HEK293 (cell line): ENCODE data around the gene BRI3.

Experiments
- CTCF ChIA-PET: fragments of 350-600 bp; formaldehyde crosslinking; extraction: SDS; loops from one replicate; lab custom pipeline; 2021; ENCODE audit warnings: antibody characterized with exemption; lab: Yijun Ruan, JAX
- POLR2A ChIA-PET: fragments of 300-600 bp; formaldehyde crosslinking; extraction: SDS; loops from one replicate; lab custom pipeline; 2020; ENCODE audit warnings: antibody characterized with exemption, inconsistent platforms; lab: Yijun Ruan, JAX
- H3K27ac ChIP-seq: fragments of 200-500 bp; sonication (Bioruptor generic); 2 replicates; pipeline ENCODE4 v1.5.1; 2014; ENCODE audit warnings: low read depth, low read length, control low read depth, inconsistent platforms; ENCODE audit errors: extremely low read depth
- H3K36me3 ChIP-seq, 2 experiments: fragments of 200-500 bp in 1 of 2; sonication (Bioruptor generic) in 1 of 2; 1 replicate in 1 of 2; 2 replicates in 1 of 2; pipeline ENCODE4 v1.5.1; 2014 to 2017; ENCODE audit warnings: inconsistent platforms in 2 of 2, low read length in 2 of 2; ENCODE audit not compliant: control insufficient read depth in 2 of 2, insufficient read depth in 1 of 2
- H3K4me1 ChIP-seq: fragments of 200-500 bp; sonication (Bioruptor generic); 2 replicates; pipeline ENCODE4 v1.5.1; 2014; ENCODE audit warnings: mild to moderate bottlenecking, low read length, inconsistent platforms; ENCODE audit not compliant: control insufficient read depth, insufficient read depth
- H3K4me3 ChIP-seq: 2 replicates; pipeline ENCODE4 v1.5.1; 2011; ENCODE audit warnings: low read depth, mild to moderate bottlenecking, control low read depth, low read length, moderate library complexity
- H3K9me3 ChIP-seq: fragments of 200-500 bp; sonication (Bioruptor generic); 2 replicates; pipeline ENCODE4 v1.5.1; 2014; ENCODE audit warnings: low read depth, low read length, inconsistent platforms; ENCODE audit not compliant: control insufficient read depth, insufficient read depth
- EGR2 ChIP-seq: fragments of 450-650 bp; formaldehyde crosslinking; IDR thresholded peaks from 2 replicates; pipeline ENCODE4 v1.5.1; 2016; ENCODE audit warnings: low read depth, missing biosample characterization, missing genetic modification characterization
- GLIS1 ChIP-seq: fragments of 450-650 bp; formaldehyde crosslinking; IDR thresholded peaks from 2 replicates; pipeline ENCODE4 v1.5.1; 2016; ENCODE audit warnings: missing biosample characterization, missing genetic modification characterization
- GLIS2 ChIP-seq: fragments of 450-650 bp; formaldehyde crosslinking; IDR thresholded peaks from 2 replicates; pipeline ENCODE4 v1.5.1; 2016; ENCODE audit warnings: missing biosample characterization, missing genetic modification characterization
- KLF1 ChIP-seq: fragments of 450-650 bp; formaldehyde crosslinking; IDR thresholded peaks from 2 replicates; pipeline ENCODE4 v1.5.1; 2016; ENCODE audit warnings: missing biosample characterization, missing genetic modification characterization
- KLF8 ChIP-seq: fragments of 450-650 bp; formaldehyde crosslinking; IDR thresholded peaks from 2 replicates; pipeline ENCODE4 v1.5.1; 2016; ENCODE audit warnings: missing biosample characterization, missing genetic modification characterization
- SP3 ChIP-seq: fragments of 450-650 bp; formaldehyde crosslinking; IDR thresholded peaks from 2 replicates; pipeline ENCODE4 v1.5.1; 2016; ENCODE audit warnings: missing biosample characterization, missing genetic modification characterization
- WT1 ChIP-seq: fragments of 450-650 bp; formaldehyde crosslinking; IDR thresholded peaks from 2 replicates; pipeline ENCODE4 v1.5.1; 2016; ENCODE audit warnings: missing biosample characterization, missing genetic modification characterization
- ZFHX2 ChIP-seq: fragments of 450-650 bp; formaldehyde crosslinking; conservative IDR thresholded peaks from 2 replicates; pipeline ENCODE4 v1.5.1; 2016; ENCODE audit warnings: missing biosample characterization, missing genetic modification characterization
- ZFP37 ChIP-seq: fragments of 450-650 bp; formaldehyde crosslinking; IDR thresholded peaks from 2 replicates; pipeline ENCODE4 v1.5.1; 2016; ENCODE audit warnings: missing biosample characterization, missing genetic modification characterization
- ZIC2 ChIP-seq: fragments of 450-650 bp; formaldehyde crosslinking; IDR thresholded peaks from 2 replicates; pipeline ENCODE4 v1.5.1; 2016; ENCODE audit warnings: missing biosample characterization, missing genetic modification characterization
- ZNF10 ChIP-seq: fragments of 450-650 bp; formaldehyde crosslinking; IDR thresholded peaks from 2 replicates; pipeline ENCODE4 v1.5.1; 2017; ENCODE audit warnings: missing biosample characterization, missing genetic modification characterization
- ZNF239 ChIP-seq: fragments of 450-650 bp; formaldehyde crosslinking; IDR thresholded peaks from 2 replicates; pipeline ENCODE4 v1.5.1; 2016; ENCODE audit warnings: missing biosample characterization, missing genetic modification characterization
- ZSCAN4 ChIP-seq: fragments of 450-650 bp; formaldehyde crosslinking; IDR thresholded peaks from 2 replicates; pipeline ENCODE4 v1.5.1; 2017; ENCODE audit warnings: missing biosample characterization, missing genetic modification characterization
- TF ChIP-seq, protein P1 (sequence below): fragments of 450-650 bp; formaldehyde crosslinking; IDR thresholded peaks from 2 replicates; pipeline ENCODE4 v1.5.1; 2016; ENCODE audit warnings: missing biosample characterization, missing genetic modification characterization

Gene BRI3

GRCh38 chr7:98287486-98287959 is 6.0 kb downstream of the BRI3 start:
- H3K4me1 ChIP-seq: peaks cover 6% of the 10 kb centered on the region
- TF ChIP-seq ZNF10 (tag by site-specific recombination) (no peak), ZIC2 (peak; percentile 17; the same call in 1 of the 2 replicates), KLF8 (tag by site-specific recombination) (0 out of 2 replicates have a peak, but pooled peaks have one; percentile 28), EGR2 (peak; percentile 92), SP3 (tag by site-specific recombination) (0 out of 2 replicates have a peak, but pooled peaks have one; percentile 36), GLIS1 (no peak), ZFP37 (no peak), KLF1 (tag by site-specific recombination) (peak; percentile 93), ZFHX2 (peak; percentile 91)
- H3K4me3 ChIP-seq: no peak overlapping the region
- ChIA-PET POLR2A (no interaction called here), CTCF (interaction anchor here (0.5 to 0.6 kb wide), 2 partner anchors 8 to 145 kb away, joined by 3 to 7 read pairs; no protein-coding TSS in a partner anchor)
- H3K9me3 ChIP-seq: no peaks in the 10 kb centered on the region
- peak overlapping the region; percentile 17; the same call in 1 of the 2 replicates for H3K27ac ChIP-seq
- H3K36me3 ChIP-seq: peaks cover 4 to 62% of the 10 kb centered on the region in 2 experiments

GRCh38 chr7:98288064-98288823 is 6.8 kb downstream of the BRI3 start:
- peaks cover 4 to 66% of the 10 kb centered on the region in 2 experiments for H3K36me3 ChIP-seq
- no peaks in the 10 kb centered on the region for H3K4me1 ChIP-seq
- no peak overlapping the region for H3K27ac ChIP-seq
- ChIA-PET POLR2A (interaction anchor here (0.5 kb wide), 1 partner anchor 127 kb away, joined by 3 read pairs; no protein-coding TSS in a partner anchor), CTCF (interaction anchor here (0.5 to 0.6 kb wide), 2 partner anchors 145 to 208 kb away, joined by 3 to 7 read pairs; no protein-coding TSS in a partner anchor)
- H3K9me3 ChIP-seq: no peaks in the 10 kb centered on the region
- TF ChIP-seq ZNF239 (tag by site-specific recombination): peak; percentile 95
- TF ChIP-seq, protein P1, sequence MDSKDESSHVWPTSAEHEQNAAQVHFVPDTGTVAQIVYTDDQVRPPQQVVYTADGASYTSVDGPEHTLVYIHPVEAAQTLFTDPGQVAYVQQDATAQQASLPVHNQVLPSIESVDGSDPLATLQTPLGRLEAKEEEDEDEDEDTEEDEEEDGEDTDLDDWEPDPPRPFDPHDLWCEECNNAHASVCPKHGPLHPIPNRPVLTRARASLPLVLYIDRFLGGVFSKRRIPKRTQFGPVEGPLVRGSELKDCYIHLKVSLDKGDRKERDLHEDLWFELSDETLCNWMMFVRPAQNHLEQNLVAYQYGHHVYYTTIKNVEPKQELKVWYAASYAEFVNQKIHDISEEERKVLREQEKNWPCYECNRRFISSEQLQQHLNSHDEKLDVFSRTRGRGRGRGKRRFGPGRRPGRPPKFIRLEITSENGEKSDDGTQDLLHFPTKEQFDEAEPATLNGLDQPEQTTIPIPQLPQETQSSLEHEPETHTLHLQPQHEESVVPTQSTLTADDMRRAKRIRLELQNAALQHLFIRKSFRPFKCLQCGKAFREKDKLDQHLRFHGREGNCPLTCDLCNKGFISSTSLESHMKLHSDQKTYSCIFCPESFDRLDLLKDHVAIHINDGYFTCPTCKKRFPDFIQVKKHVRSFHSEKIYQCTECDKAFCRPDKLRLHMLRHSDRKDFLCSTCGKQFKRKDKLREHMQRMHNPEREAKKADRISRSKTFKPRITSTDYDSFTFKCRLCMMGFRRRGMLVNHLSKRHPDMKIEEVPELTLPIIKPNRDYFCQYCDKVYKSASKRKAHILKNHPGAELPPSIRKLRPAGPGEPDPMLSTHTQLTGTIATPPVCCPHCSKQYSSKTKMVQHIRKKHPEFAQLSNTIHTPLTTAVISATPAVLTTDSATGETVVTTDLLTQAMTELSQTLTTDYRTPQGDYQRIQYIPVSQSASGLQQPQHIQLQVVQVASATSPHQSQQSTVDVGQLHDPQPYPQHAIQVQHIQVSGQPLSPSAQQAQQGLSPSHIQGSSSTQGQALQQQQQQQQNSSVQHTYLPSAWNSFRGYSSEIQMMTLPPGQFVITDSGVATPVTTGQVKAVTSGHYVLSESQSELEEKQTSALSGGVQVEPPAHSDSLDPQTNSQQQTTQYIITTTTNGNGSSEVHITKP (tag by site-specific recombination): no peak
- no peak overlapping the region for H3K4me3 ChIP-seq

- Histone ChIP-seq H3K4me3 (no peak overlapping the region), H3K27ac (peak overlapping the region; percentile 39; the same call in 1 of the 2 replicates), H3K4me1 (no peaks in the 10 kb centered on the region), H3K9me3 (no peaks in the 10 kb centered on the region), H3K36me3 (peaks cover 4 to 66% of the 10 kb centered on the region in 2 experiments)
- ChIA-PET POLR2A (no interaction called here), CTCF (interaction anchor here (0.5 to 1.0 kb wide), 3 partner anchors 14 to 112 kb away, joined by 4 to 5 read pairs (median 4); no protein-coding TSS in a partner anchor)
- TF ChIP-seq GLIS1: 0 out of 2 replicates have a peak, but pooled peaks have one; percentile 25
- TF ChIP-seq ZSCAN4 (tag by site-specific recombination): no peak
- TF ChIP-seq WT1 (tag by site-specific recombination): no peak
- peak; percentile 52 for TF ChIP-seq GLIS2 (tag by site-specific recombination)
Observed at GRCh38 chr7:98289333-98289875, 7.9 kb downstream of the BRI3 start.
